Dendritic cell treated with granulocyte-macrophage colony-stimulating factor and Interleukin-4, amounts not matched to agents 40 ng/mL and 50 ng/mL, for 4 days (primary cell): Measurements from ENCODE around the gene HOATZ.

Experiments used
- H3K27ac Mint-ChIP-seq: one replicate; pipeline ENCODE4 v1.8.0; 2022; ENCODE audit warnings: mild to moderate bottlenecking, mixed read lengths
- H3K27me3 Mint-ChIP-seq: one replicate; pipeline ENCODE4 v1.8.0; 2022; ENCODE audit warnings: mild to moderate bottlenecking, mixed read lengths
- H3K36me3 Mint-ChIP-seq: one replicate; pipeline ENCODE4 v1.8.0; 2022; ENCODE audit warnings: low read depth, mixed read lengths
- H3K4me1 Mint-ChIP-seq: one replicate; pipeline ENCODE4 v1.8.0; 2022; ENCODE audit warnings: low read depth, mixed read lengths
- H3K4me3 Mint-ChIP-seq: one replicate; pipeline ENCODE4 v1.8.0; 2022; ENCODE audit warnings: mild to moderate bottlenecking, moderate library complexity, mixed read lengths
- H3K9me3 Mint-ChIP-seq: one replicate; pipeline ENCODE4 v1.8.0; 2022; ENCODE audit warnings: mixed read lengths
- intact Hi-C: fragments of 100-400 bp; cut with micrococcal nuclease; formaldehyde crosslinking; loops from one replicate; pipeline ENCODE4 v1.15.0; 2022

Gene HOATZ

GRCh38 chr11:111514216-111515031 lies at the start of gene HOATZ:
Gene HOATZ (plus strand): TSS chr11:111514778. CDS start chr11:111514785, 7 bp downstream.
- Mint-ChIP-seq H3K36me3 (no peaks in the 10 kb centered on the region), H3K9me3 (no peaks in the 10 kb centered on the region), H3K27ac (no peak within 1 kb of the TSS), H3K27me3 (peaks cover 32% of the 10 kb centered on the region), H3K4me1 (peaks cover 15% of the 10 kb centered on the region), H3K4me3 (no peak within 1 kb of the TSS)
- intact Hi-C loops: no loop called here

- no peaks in the 10 kb centered on the region for H3K4me1 Mint-ChIP-seq
- H3K9me3 Mint-ChIP-seq: no peaks in the 10 kb centered on the region
- intact Hi-C loops: no loop called here
- H3K27me3 Mint-ChIP-seq: peaks cover 8% of the 10 kb centered on the region
- no peak overlapping the region for H3K27ac Mint-ChIP-seq
- no peaks in the 10 kb centered on the region for H3K36me3 Mint-ChIP-seq
- H3K4me3 Mint-ChIP-seq: no peak overlapping the region
Measured at GRCh38 chr11:111465400-111465799, 49.2 kb upstream of the HOATZ start.

- Mint-ChIP-seq H3K27ac (no peak overlapping the region), H3K4me3 (no peak overlapping the region), H3K4me1 (no peaks in the 10 kb centered on the region), H3K9me3 (no peaks in the 10 kb centered on the region), H3K27me3 (no peaks in the 10 kb centered on the region), H3K36me3 (no peaks in the 10 kb centered on the region)
- intact Hi-C loops: no loop called here
Measured at GRCh38 chr11:111466615-111467014, 48.0 kb upstream of the HOATZ start.

GRCh38 chr11:111469200-111469599 lies 45.4 kb upstream of the HOATZ start:
- no peaks in the 10 kb centered on the region for H3K4me1 Mint-ChIP-seq
- no peaks in the 10 kb centered on the region for H3K27me3 Mint-ChIP-seq
- intact Hi-C loops: no loop called here
- H3K27ac Mint-ChIP-seq: no peak overlapping the region
- no peaks in the 10 kb centered on the region for H3K36me3 Mint-ChIP-seq
- no peaks in the 10 kb centered on the region for H3K9me3 Mint-ChIP-seq
- no peak overlapping the region for H3K4me3 Mint-ChIP-seq

GRCh38 chr11:111472228-111472627 lies 42.4 kb upstream of the HOATZ start:
- no peaks in the 10 kb centered on the region for H3K27me3 Mint-ChIP-seq
- H3K27ac Mint-ChIP-seq: no peak overlapping the region
- H3K4me3 Mint-ChIP-seq: no peak overlapping the region
- intact Hi-C loops: no loop called here
- H3K4me1 Mint-ChIP-seq: no peaks in the 10 kb centered on the region
- H3K9me3 Mint-ChIP-seq: no peaks in the 10 kb centered on the region
- no peaks in the 10 kb centered on the region for H3K36me3 Mint-ChIP-seq

- Mint-ChIP-seq H3K36me3 (no peaks in the 10 kb centered on the region), H3K27me3 (no peaks in the 10 kb centered on the region), H3K4me1 (no peaks in the 10 kb centered on the region), H3K27ac (no peak overlapping the region), H3K4me3 (no peak overlapping the region), H3K9me3 (no peaks in the 10 kb centered on the region)
- intact Hi-C loops: no loop called here
Measured at GRCh38 chr11:111474432-111474831, 40.1 kb upstream of the HOATZ start.

GRCh38 chr11:111476366-111476765 lies 38.2 kb upstream of the HOATZ start:
- Mint-ChIP-seq H3K4me1 (no peaks in the 10 kb centered on the region), H3K36me3 (no peaks in the 10 kb centered on the region), H3K4me3 (no peak overlapping the region), H3K27ac (no peak overlapping the region), H3K9me3 (no peaks in the 10 kb centered on the region), H3K27me3 (no peaks in the 10 kb centered on the region)
- intact Hi-C loops: no loop called here

- Mint-ChIP-seq H3K4me1 (no peaks in the 10 kb centered on the region), H3K4me3 (no peak overlapping the region), H3K27ac (no peak overlapping the region), H3K27me3 (no peaks in the 10 kb centered on the region), H3K9me3 (no peaks in the 10 kb centered on the region), H3K36me3 (no peaks in the 10 kb centered on the region)
- intact Hi-C loops: no loop called here
Measured at GRCh38 chr11:111476956-111477355, 37.6 kb upstream of the HOATZ start.

- Mint-ChIP-seq H3K27me3 (no peaks in the 10 kb centered on the region), H3K9me3 (peaks cover 8% of the 10 kb centered on the region), H3K27ac (no peak overlapping the region), H3K4me1 (no peaks in the 10 kb centered on the region), H3K36me3 (no peaks in the 10 kb centered on the region), H3K4me3 (no peak overlapping the region)
- intact Hi-C loops: no loop called here
Measured at GRCh38 chr11:111477898-111478297, 36.7 kb upstream of the HOATZ start.

- Mint-ChIP-seq H3K4me3 (no peak overlapping the region), H3K27me3 (no peaks in the 10 kb centered on the region), H3K27ac (no peak overlapping the region), H3K9me3 (peaks cover 24% of the 10 kb centered on the region), H3K36me3 (no peaks in the 10 kb centered on the region), H3K4me1 (no peaks in the 10 kb centered on the region)
- intact Hi-C loops: no loop called here
Measured at GRCh38 chr11:111479666-111480065, 34.9 kb upstream of the HOATZ start.

GRCh38 chr11:111483431-111483830 lies 31.1 kb upstream of the HOATZ start:
- no peak overlapping the region for H3K4me3 Mint-ChIP-seq
- H3K27me3 Mint-ChIP-seq: no peaks in the 10 kb centered on the region
- H3K4me1 Mint-ChIP-seq: no peaks in the 10 kb centered on the region
- no peak overlapping the region for H3K27ac Mint-ChIP-seq
- peaks cover 33% of the 10 kb centered on the region for H3K9me3 Mint-ChIP-seq
- intact Hi-C loops: no loop called here
- no peaks in the 10 kb centered on the region for H3K36me3 Mint-ChIP-seq

GRCh38 chr11:111490496-111490895 lies 24.1 kb upstream of the HOATZ start:
- Mint-ChIP-seq H3K4me1 (no peaks in the 10 kb centered on the region), H3K27me3 (no peaks in the 10 kb centered on the region), H3K36me3 (no peaks in the 10 kb centered on the region), H3K4me3 (no peak overlapping the region), H3K27ac (no peak overlapping the region), H3K9me3 (peaks cover 13% of the 10 kb centered on the region)
- intact Hi-C loops: no loop called here

GRCh38 chr11:111494040-111494439 lies 20.5 kb upstream of the HOATZ start:
- H3K9me3 Mint-ChIP-seq: no peaks in the 10 kb centered on the region
- H3K4me3 Mint-ChIP-seq: no peak overlapping the region
- no peaks in the 10 kb centered on the region for H3K36me3 Mint-ChIP-seq
- intact Hi-C loops: no loop called here
- no peak overlapping the region for H3K27ac Mint-ChIP-seq
- H3K27me3 Mint-ChIP-seq: no peaks in the 10 kb centered on the region
- no peaks in the 10 kb centered on the region for H3K4me1 Mint-ChIP-seq

GRCh38 chr11:111499483-111499882 lies 15.1 kb upstream of the HOATZ start:
- H3K4me1 Mint-ChIP-seq: no peaks in the 10 kb centered on the region
- intact Hi-C loops: no loop called here

GRCh38 chr11:111500481-111500880 lies 14.1 kb upstream of the HOATZ start:
- no peaks in the 10 kb centered on the region for H3K4me1 Mint-ChIP-seq
- H3K4me3 Mint-ChIP-seq: no peak overlapping the region
- H3K9me3 Mint-ChIP-seq: no peaks in the 10 kb centered on the region
- intact Hi-C loops: no loop called here
- no peaks in the 10 kb centered on the region for H3K27me3 Mint-ChIP-seq
- H3K27ac Mint-ChIP-seq: no peak overlapping the region
- no peaks in the 10 kb centered on the region for H3K36me3 Mint-ChIP-seq

More at GRCh38 chr11:111499483-111499882, 15.1 kb upstream of the HOATZ start:
- Mint-ChIP-seq H3K27ac (no peak overlapping the region), H3K4me3 (no peak overlapping the region), H3K27me3 (no peaks in the 10 kb centered on the region), H3K9me3 (no peaks in the 10 kb centered on the region), H3K36me3 (no peaks in the 10 kb centered on the region)
